GM12891 (cell line): ENCODE data around the gene LRP6.

ENCODE experiments used
- DNase-seq: peaks from one replicate; pipeline ENCODE4 v3.0.0; 2011; ENCODE audit warnings: low spot score; ENCODE audit not compliant: insufficient read length
- FAIRE-seq: peaks from 2 replicates; lab custom pipeline; 2011; peaks lifted over from hg19 to GRCh38; lab: Jason Lieb, UNC
- PAX5 ChIP-seq: IDR thresholded peaks from 2 replicates; pipeline ENCODE4 v1.6.1; 2011; ENCODE audit warnings: low read length, moderate library complexity, mild to moderate bottlenecking; ENCODE audit not compliant: insufficient read depth, severe bottlenecking
- POLR2A ChIP-seq: IDR thresholded peaks from 2 replicates; pipeline ENCODE4 v1.6.1; 2011; ENCODE audit warnings: low read depth, low read length, control low read depth
- POLR2AphosphoS5 ChIP-seq: IDR thresholded peaks from 2 replicates; pipeline ENCODE4 v1.6.1; 2011; ENCODE audit warnings: low read depth, low read length, control low read depth
- POU2F2 ChIP-seq: IDR thresholded peaks from 2 replicates; pipeline ENCODE4 v1.6.1; 2011; ENCODE audit warnings: low read depth, mild to moderate bottlenecking, control low read depth, low read length, moderate library complexity
- SPI1 ChIP-seq: IDR thresholded peaks from 2 replicates; pipeline ENCODE4 v1.6.1; 2011; ENCODE audit warnings: low read depth, low read length, control low read depth
- TAF1 ChIP-seq: IDR thresholded peaks from 2 replicates; pipeline ENCODE4 v1.6.1; 2011; ENCODE audit warnings: low read depth, low read length, control low read depth

LRP6 gene

DNA sequence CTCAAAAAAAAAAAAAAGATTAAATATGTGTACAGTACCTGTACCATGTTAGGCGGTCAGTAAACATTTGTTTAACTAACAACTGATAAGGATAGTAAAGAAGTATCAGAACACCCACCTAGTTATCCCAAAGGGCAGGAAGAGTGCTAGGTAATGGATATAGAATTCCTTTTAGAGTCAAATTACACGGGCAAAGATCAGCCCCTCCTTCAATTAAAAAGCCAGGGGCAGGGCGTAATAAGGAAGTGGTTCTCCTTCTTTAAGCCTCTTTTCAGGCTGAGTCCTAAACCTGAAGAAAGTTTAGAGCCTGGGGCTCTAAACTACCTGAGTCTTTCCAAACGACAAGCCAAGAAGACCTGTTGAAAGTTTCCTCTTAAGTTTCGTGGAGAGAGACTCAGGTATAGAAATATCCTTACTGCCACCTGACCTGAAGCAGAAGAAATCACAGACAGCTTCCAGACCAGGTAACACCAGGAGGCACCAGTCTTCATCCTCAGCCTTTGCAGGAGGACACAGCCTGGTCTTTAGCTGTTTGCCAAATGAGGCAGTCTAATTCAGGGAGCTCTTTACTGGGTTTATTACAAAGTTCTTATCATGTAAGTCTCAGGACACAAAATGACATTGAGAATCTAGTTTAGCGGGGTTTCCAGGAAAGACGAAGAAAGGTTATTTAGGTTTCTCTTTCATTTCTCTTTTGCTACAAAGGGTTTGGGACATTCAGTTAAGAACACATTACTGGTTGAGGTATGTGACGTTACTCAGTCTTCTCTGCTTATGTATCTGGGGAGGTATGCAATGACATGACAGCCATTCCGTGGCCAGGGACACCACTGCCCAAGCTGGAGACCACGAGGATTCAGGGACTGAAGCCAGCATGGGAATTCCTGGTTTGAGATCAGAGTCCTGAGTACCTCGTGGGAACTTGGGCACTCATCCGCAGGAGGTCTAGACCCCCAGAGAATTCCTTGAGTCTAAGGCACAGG is 195.9 kb downstream of the LRP6 start, which contains the start of gene BCL2L14:
TSS of gene BCL2L14 (plus strand) at position 266 of the 983 bp plus-strand sequence. CDS start 8,367 bp downstream, outside the sequence.
- TF ChIP-seq POLR2AphosphoS5: no peak
- TF ChIP-seq POLR2A: no peak
- peak; percentile 66 for TF ChIP-seq SPI1
- no peak for TF ChIP-seq TAF1
- FAIRE-seq (peak; percentile 82), DNase-seq (no peak)

DNA sequence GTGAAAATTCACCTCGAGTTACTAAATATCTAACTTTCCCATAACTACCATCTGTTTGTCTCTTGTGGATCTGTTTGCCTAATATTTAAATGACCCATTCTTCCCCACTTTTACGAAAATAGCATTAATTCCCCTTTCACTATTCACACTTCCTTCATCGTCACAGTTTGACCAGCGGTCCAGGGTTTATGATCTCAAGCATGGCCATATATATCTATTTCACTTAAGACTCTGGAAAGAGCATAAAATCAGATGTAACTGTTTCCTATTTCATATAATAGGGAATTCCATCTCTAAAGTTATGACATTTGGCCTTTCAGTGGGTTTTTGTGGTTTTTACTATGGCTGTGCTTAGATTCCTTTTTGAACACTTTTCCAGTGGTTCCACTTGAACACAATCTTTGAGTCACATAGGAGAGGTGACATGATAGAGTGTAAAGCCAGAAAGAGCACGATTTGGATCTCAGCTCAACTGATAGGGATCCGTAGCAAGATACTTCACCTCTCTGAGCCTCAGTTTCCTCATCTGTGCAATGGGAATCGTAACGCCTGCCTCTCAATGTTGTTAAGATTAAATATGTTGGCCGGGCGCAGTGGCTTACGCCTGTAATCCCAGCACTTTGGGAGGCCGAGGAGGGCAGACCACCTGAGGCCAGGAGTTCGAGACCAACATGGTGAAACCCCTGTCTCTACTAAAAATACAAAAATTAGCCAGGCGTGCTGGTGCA is 196.9 kb downstream of the LRP6 start:
- no peak for FAIRE-seq
- TF ChIP-seq POLR2A (no peak), POU2F2 (no peak), SPI1 (no peak), TAF1 (no peak), PAX5 (no peak), POLR2AphosphoS5 (no peak)
- no peak for DNase-seq

DNA sequence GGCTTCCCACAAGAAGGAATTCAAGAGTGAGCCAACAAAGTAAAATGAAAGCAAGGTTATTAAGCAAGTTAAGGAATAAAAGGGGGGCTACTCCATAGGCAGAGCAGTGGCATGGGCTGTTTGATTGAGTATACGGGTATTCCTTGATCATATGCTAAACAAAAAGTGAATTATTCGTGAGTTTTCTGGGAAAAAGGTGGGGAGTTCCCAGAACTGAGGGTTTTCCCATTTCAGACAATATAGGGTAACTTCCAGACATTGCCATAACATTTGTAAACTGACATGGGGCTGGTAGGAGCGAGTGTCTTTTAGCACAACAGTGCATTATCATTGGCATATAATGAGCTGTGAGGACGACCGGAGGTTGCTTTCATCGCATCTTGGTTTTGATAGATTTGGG is 198.1 kb downstream of the LRP6 start:
- no peak for FAIRE-seq
- no peak for DNase-seq
- TF ChIP-seq POU2F2: no peak
- TF ChIP-seq POLR2AphosphoS5: no peak
- no peak for TF ChIP-seq SPI1
- TF ChIP-seq TAF1: no peak
- TF ChIP-seq POLR2A: no peak
- TF ChIP-seq PAX5: no peak
